Vagina (tissue), 2 donors: ENCODE results near the gene RXFP1.

Experiments used
- CTCF ChIP-seq, 3 experiments: fragments of 450-650 bp in 2 of 3; fragments of 200-600 bp in 1 of 3; sonication (generic) in 1 of 3; IDR thresholded peaks; one replicate each; pipeline ENCODE4 v1.5.1; 2017 to 2019; ENCODE audit warnings: antibody characterized with exemption in 3 of 3, mild to moderate bottlenecking in 2 of 3, moderate library complexity in 2 of 3
- POLR2AphosphoS5 ChIP-seq, 2 donors: sonication (generic); formaldehyde crosslinking; IDR thresholded peaks; one replicate each; pipeline ENCODE4 v1.9.0; 2017; ENCODE audit warnings: antibody characterized with exemption in 2 of 2, mild to moderate bottlenecking in 2 of 2, low read depth in 1 of 2; ENCODE audit not compliant: insufficient read depth in 1 of 2

- TF ChIP-seq CTCF (IDR thresholded peaks at IDR 0.05) (no peak), POLR2AphosphoS5 (IDR thresholded peaks at IDR 0.05; ENCODE audit: insufficient read depth in 1 of 2, low read depth in 1 of 2) (no peak)
Observed at GRCh38 chr4:158544141-158544540, 22.5 kb downstream of the RXFP1 start.
